ENCODE data around the gene PHKA1.
"Not testable (repeated sequence)": the region's sequence is repeated elsewhere in the genome, so short reads cannot be mapped to it uniquely, and the experiment has no call there.

Gene PHKA1

GRCh38 chrX:72663737-72664136, 50.4 kb downstream of the PHKA1 start:
- no peak for DNase-seq

DNA sequence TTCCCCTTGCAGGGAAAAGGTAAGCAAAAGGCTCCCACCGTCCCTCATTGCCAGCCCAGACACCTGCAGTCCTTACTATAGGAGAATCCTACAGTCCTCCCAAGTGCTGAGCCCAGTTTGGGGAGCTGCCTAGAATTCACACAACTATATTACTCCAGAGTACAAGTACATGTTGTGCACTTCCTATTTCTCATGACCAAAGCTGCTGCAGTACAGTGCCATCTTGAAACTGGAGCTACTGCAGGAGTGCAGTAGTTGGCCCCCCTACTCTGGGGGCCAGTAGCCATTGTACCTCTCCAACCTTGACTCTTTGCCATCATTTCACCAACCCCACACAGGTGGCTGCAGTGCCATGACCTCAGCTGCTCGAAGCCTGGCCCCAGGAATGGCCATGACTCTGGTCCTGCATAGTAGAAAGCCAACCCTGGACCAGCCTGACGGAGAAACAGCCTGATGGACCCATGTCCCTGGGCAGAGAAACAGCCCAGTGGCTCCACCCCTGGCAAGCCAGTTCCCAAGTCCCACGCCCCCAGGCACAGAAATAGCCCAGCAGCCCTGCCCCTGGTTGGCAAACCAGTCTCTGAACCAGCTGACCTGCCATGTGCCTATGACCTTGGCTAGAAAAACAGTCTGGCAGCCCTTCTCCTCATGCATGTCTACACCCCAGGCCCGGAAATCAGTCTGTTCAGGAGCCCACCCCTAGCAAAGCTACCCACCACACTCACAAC, 51.9 kb downstream of the PHKA1 start:
- DNase-seq = no peak

GRCh38 chrX:72659723-72660122, 54.4 kb downstream of the PHKA1 start:
- DNase-seq = no peak

DNA sequence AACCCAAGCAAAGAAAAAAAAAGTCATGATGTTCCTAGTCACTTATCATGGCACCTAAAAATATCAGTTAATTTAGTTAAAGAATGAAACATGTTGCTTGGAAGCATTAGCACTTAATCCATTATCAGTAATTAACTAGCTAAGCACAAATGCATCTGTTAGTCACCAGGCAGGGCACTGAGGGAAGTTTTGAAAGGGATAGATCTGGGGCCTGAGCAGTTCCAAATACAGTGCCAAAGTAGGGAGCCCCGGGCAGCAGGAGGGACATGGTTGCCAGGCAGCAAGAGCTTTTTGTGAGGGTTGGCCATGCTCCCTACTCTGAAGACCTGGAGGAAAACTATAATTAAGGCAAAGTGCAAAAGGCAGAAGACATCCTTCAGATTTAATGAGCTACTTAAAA, 62.0 kb downstream of the PHKA1 start:
- DNase-seq = no peak

DNA sequence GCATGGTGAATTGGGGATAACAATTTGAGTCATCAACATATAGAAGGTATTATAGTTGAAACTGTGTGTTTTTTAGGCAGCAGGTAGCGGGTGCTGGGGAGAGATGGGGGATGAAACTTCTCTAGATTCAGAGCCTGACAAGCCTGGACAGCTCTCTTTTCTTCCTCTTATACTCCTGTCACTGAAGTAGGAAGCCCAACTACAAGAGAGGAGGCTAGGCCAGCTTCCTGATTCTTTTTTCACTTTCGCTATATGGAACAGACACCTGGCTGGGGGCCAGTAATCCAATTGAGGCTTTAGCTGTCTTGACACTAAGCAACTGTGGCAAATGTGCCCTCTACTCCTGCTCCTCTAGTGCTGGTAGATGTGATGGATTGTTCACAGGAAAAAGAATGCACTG, 69.2 kb downstream of the PHKA1 start:
- no peak for DNase-seq

DNA sequence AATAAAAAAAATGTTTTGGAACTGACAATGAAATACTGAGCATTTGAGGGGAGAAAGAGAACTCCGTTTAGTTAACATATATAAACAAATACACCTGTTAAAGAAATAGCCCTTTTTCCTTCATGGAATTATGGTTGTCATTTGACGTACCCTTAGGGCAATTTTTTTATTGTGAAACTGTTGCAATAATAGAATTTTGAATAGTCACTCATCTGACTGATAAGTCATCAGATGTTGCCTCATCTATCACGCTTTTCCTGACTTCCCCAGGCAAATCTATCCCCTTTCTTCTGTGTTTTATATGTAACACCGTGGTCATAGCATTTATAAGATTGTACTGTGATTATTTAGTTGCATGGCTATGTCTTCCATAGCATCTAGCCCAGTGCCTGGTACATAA, 72.5 kb downstream of the PHKA1 start:
- no peak for DNase-seq

DNA sequence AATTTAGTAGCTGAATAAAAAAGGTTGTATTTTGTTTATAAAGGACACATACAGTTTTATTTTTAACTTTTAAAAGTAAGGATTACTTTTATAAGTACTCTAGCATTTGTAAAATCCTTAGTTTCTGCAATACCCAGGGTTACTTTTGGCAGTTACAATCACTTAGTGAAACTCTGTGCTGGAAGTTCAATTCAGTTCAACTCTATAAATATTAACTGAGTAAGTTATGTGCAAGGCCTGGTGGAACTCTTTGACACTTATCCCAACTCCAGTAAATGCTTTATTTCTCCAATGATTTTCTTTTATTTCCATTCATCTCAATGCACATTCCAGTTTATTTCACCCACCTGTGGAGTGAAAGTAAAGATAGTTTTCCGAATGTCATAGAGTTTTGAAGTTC, 78.2 kb downstream of the PHKA1 start:
- no peak for DNase-seq

DNA sequence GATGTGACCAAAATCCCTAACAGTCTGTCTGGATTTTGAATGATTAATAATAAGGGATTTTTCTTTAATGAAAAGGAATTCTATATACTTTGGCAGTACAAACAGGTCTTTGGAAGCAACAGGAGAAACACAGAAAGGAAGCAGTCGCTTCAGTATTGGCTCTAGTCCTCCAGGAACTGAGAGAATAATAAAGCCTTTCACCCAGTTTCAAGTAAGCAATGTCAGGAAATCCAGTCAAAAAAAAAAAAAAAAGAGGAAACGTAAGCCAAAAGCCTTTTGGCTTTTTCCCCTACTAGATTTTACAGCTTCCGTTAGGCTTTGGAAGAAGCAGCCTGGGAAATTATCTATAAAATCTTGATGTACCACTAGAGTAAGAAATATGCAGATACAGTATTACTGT, 79.8 kb downstream of the PHKA1 start:
- DNase-seq = no peak

DNA sequence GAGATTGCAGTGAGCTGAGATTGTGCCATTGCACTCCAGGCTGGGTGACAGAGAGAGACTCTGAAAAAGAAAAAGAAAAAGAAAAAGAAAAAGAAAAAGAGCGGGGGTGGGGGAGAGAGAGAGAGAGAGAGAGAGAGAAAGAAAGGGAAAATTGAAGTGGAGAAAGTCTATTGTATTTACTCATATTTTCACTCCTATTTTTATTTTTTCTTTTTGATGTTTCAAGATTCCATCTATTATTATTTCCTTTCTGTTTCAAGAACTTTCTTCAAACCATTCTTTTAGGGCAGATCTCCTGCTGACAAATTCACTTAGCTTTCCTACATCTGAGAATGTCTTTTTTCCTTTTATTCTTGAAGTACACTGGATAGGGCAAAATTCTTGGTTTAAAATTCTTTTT, 83.9 kb downstream of the PHKA1 start:
- no peak for DNase-seq

DNA sequence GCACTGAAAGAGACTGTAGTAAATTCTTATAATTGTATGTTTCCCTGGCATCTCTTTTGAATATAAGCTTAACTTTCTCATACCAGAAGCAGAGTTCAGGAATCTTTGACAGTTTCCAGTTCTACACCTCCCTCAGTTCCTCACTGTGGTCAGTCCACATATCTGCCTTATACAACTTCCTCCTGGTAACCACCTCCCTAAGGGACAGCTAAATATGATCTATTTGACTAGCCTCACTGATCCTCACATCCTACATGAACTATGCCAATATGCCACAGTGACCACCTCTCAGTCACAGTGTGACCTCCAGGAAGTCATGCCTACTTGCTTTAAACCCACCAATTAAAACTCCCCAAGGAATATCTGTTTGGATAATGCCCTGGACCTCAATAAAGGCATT, 89.9 kb downstream of the PHKA1 start:
- DNase-seq = no peak

DNA sequence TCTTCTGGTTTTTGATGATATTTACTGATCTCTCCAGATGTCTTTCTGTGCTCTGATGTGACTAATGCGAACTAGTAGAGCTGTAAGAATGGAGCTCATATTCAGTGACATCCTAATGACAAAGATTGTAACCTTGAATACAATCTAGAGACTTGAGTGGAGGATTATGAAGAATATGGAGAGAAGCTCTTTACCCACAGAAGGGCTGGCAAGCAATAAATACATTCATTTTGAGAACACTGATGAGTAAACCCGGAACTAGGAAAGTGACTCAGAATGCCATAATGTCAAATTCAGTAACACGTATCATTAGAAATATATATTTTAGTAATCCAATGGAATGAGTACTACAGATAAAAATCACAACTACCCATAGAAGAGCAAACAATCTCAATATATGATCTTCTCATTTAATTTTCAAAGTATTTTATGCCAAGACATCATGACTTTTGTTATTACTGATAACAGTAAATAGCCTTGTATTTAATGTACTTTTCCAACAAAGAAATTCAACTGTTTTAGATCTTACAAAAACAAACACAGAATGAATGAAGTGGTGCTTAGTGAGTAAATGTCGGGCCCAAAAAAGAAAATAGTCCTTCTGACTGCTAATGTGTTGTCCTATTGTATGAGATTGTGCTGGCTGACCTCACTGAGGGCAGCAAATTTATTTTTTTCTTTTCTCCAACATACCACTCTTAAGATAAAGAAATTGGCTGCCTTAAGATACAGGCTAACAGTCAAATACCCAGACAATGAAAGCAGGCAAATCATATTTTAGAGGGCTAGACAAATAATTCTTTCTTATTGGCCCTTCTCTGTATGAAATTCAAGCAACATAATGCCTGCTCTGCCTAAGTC, 92.3 kb downstream of the PHKA1 start:
- no peak for DNase-seq

DNA sequence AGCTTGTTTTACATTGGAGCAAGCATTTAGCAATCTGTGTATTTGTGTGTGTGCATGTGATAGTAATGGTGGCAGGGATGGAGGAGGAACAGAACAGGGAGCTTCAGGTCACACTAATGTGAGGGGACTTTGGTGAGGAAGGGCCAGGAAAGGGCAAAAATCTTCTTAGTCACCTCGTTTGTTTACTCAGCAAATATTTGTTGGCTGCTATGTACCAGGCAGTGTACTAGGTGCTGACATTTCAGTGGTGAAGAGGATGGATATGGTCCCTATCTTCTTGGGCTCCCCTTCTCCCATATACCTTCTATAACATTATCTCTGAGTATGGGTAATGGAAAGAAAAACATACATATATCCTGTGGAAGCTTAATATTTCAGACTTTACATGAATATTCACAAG, 92.9 kb downstream of the PHKA1 start:
- DNase-seq = no peak

- DNase-seq = no peak
Observed at GRCh38 chrX:72620550-72621145, 93.5 kb downstream of the PHKA1 start.

DNA sequence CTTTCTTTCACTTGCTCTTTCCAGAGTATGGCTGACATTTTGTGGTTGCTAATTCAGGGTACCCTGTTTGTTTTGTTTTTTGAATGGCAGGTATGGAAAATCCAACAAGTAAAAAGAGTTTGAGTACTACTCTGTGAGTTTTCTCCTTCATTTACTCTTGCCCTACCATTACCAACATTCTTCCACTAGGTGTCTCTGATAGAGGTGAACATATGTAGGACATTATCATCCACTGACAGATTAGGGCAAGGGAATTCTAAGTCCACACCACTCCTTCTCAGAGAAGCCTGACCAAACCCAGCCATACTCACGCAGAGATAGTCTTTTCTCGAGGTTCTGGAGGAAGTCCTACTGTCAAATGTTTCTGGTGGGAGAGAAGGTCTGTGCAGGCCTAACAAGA, 104.8 kb downstream of the PHKA1 start:
- DNase-seq = no peak

DNA sequence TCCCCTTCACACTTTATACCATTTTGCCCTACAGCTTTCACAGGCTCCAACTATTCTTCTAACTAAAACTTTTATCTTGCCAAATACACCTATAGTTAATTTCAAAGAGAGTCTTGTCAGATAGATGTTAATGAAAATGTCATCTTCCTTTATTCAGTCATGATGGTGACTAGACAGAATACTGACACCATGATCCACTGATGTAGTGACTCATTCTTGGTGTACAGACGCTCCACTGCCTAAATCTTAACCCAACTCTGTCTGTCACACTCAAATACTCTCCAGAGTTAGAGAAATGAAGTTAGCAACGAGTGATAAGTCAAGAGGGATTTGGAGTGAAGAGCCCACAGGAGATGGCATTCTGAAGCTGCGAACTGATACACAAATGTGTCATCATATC, 109.4 kb downstream of the PHKA1 start:
- no peak for DNase-seq

DNA sequence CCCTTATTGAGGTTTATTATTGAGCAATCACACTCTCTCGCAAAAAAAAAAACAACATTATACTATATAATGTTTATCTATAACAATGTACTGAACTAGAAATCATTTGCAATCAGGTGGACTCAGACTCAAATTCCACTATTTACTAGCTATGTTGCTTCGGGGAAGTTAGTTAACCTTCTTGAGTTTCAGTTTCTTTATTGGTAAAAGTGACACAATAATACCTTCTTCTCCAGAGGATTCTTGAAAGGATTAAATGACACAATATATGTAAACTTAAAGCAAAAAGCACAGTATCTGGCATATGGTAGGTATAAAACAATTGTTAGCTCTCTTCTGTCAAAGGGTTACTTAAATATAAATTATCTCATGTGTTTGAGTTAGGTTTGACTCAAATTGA, 110.0 kb downstream of the PHKA1 start:
- DNase-seq = no peak

DNA sequence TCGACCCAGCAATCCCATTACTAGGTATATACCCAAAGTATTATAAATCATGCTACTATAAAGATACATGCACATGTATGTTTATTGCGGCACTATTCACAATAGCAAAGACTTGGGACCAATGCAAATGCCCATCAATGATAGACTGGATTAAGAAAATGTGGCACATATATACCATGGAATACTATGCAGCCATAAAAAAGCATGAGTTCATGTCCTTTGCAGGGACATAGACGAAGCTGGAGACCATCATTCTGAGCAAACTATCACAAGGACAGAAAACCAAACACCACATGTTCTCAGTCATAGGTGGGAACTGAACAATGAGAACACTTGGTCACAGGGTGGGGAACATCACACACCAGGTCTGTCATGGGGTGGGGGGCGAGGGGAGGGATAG, 123.1 kb downstream of the PHKA1 start:
- not testable (repeated sequence) for DNase-seq

DNA sequence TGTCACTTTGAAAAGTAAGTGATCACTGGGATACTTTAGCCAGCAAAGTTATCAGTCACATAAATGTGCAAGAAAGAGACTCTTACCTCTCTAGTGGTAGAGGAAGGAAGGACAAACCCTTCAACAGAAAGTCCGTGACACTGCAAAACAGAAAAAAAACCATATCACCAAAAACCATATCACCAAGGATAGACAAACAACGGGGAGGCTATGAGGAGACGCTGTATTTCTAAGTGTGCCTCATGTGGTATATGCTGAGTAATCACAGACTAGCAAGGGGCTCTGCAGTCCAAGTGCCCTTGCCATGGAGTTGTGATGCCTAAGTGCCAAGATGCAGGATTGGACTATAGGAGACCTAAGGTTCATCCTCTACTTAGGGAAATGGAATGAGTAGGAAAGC, 129.9 kb downstream of the PHKA1 start:
- DNase-seq = no peak

DNA sequence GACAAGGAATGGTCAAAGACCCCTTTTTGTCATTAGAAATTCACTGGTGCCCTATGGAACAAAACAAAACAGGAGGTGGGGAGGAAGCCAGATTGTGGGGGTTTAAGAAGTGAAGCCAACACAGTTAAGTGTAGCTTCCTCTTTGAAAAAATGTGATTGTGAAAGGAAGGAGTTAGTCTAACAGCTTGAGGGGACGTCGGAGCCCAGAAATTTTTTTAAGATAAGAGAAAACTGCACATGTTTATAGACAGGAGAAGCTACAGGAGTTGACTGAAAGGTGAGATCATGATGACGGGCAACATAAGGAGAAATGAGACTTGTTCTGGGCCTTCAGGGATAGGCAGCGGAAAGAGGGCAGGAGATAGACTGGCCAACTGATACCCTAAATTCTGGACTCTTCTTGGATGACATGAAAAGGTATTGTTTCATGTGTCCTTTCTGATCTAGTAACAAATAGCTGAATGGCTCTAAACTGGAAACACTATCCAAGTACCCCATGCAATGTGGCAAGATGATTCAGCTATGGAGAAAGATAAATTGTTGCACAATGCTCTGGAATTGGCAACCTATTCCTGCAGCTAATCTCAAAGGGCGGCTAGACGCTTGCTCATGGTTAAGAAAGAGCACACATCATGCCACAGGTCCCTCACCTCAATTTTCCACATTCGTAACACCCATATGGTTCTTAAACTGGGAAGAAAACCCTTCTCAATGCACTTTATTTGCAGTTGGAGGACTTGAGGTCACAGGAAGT, 137.8 kb downstream of the PHKA1 start:
- DNase-seq = no peak

GRCh38 chrX:72573158-72573511, 141.0 kb downstream of the PHKA1 start:
- DNase-seq = no peak

DNA sequence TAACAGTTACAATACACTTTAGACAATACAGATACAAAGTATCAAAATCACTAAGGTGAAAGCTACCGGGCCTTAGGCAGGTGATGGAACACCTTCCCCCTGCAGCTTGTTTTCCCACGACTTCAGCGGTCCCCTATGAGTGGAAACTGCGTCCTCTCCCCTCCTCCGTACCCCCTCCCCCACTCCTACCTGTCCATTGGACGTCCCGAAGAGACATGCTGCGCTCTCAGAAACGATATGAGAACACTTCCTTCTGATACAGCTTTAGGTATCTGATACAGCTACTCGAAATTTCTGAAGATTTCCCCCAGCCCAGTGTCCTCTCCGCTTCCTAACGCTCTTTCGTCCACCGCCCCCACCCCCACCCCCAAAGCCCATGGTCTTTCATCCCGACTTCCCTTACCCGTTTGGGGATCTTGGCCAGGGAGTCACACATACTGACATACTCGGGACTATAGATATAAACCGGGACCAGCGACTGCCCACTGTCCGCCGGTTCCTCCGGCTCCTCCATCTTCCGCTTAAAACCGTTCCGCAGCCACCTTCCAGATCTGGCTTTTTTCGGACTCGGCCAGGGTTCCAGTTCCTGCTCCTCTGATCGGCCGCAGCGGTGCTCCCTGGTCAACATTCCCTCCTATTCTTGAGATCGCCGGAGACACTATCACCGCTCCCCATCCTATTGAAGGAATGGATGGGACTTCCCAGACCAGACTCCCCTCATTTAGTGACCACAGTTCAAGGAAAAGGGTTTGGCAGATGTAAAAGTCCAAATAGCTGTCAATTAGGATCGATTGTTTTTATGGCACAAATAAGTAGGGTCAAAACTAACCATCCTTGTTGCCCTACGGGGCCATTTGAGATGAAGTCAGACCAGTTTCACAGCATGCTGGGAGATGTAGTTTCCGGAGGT, 141.6 kb downstream of the PHKA1 start, which contains the start of gene HDAC8:
HDAC8 (minus strand) TSS at position 596 of the 910 bp plus-strand sequence; CDS start at position 514, 82 bp downstream.
- DNase-seq = peak; percentile 74 to 76

GRCh38 chrX:72569786-72570185, 144.3 kb downstream of the PHKA1 start:
- no peak for DNase-seq
